HG02571 (cell line): ENCODE data around the gene LHX3.

Experiments used
- ATAC-seq: cut with Tn5 transposase; IDR thresholded peaks from one replicate; pipeline ENCODE4 v1.9.1; 2021; ENCODE audit warnings: mild to moderate bottlenecking, moderate library complexity; ENCODE audit not compliant: unreplicated experiment

Gene LHX3

DNA sequence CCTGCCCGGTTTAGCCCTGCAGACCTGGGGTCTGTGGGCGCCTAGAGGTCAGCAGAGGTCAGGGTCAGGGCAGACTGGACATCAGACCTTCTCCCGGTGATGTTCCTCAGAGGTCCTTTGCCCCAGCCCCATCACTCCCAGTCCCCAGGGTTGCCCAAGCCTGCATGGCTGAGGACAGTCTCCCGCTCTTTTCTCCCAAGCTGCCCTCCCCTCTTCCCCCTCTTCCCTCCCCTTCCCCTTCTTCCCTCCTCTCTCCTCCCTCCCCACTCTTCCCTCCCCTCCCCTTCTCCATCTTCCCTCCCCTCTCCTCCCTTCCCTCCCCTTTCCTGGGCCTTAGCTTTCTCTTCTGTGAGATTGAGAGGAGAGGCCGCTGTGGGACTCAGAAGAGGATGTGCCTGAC is 10.4 kb downstream of the LHX3 start:
- no peak for ATAC-seq

DNA sequence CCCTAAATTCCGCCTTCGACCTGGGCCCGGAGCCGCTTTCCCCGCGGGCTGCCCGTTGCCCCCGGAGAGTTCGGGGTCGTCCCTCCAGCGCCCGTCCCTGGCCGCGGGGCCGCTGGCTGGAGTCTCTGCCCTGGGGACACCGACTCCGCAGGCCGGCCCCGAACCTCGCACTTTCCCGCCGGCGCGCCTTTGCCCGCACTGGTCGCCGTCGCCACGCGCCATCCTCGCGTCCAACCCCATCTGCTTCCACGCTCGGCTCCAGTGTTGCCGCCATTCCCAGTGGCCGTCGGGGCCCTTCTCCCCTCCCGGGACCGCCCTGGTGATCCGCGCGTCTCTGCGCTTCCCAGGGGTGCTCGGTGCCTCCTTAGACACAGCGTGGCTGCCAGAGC is 11.0 kb downstream of the LHX3 start:
- no peak for ATAC-seq

DNA sequence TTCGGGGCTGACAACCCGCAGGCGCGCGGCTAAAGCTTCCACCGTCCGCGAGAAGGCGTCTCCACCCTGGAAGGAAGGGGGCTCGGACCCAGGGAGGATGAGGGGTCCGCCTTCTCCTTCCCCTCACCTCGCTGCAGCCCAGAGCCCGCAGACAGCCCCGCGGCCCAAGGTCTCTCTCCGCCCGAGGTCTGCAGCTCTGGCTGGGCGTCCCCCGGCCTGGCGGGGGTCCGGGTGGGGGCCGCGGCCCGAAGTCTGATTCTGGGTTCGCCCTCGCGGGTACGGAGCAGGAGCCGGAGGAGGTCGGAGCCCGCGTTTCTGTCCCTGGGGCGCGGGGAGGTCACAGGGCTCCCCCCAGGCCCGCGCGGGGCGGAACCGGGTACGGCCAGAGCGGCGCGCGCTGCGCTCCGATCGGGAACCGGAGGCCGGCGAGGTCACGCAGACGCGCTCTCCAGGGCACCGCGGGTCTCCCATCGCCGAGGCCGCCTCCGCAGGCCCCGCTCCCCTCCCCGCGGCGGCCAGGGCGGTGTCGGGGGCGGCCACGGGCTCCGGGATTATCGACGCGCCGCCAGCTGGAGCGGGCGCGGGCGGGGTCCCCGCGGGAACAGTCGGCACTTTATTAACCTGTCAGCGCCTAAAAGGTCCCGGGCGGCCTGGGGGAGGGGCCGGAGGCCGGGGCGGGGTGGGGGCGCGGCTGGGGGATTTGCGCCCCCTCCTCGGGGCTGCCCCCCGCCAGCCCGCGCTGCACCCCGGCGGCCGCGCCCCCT is 11.6 kb downstream of the LHX3 start:
- ATAC-seq: no peak

DNA sequence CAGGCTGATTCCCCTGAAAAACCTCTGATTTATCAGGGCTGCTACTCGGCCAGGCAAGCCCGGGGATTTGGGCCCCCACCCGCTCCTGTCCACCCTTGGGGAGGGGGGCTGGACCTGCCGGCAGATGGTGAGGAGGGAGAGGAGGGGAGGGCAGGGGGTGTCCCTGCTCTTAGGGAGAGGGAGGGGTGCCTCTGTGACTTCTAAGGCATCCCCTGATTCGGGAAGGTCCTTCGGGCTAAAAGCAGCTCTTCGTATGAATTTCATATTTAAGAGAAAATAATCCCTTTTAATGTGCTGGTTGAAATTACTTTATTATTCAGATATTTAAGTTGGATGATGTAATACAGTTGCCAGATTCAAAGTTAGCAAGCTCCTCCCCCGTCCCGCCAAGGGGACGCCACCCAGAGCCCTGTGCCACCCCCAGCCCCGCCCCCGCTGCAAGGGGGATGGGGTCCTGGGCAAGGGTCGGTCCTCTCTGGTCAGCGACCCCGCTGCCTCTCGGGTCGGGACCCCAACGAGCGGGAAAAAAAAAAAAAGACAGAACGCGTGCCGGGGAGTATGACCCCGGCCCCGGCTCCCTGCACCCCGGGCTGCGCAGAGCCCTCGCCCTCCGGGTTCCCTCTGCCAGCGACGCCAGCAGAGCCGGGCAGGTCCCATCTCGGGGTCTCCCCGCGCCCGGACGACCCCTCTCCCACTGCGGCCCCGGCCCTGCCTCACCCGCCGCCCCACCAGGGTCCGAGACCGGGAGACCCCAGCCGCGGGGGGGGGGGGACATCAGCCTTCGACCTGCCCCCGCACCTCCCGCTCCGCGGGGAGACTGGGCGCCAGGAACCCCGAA is 12.4 kb downstream of the LHX3 start:
- no peak for ATAC-seq

DNA sequence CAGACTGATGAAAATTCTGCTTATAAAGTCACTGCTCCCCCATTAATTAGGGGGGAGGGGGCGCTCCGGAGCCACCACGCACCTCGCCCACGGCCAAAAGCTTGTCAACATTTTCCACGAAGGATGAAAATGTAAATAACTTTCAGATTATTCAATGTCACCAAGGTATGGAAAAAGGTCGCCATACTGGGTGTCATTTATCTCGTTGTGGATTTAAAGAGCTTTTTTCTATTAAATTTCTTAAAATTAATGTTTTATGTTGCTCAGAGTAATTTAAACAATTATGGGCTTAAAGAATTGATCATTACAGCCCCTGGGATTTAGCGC is 13.0 kb downstream of the LHX3 start:
- ATAC-seq: no peak

DNA sequence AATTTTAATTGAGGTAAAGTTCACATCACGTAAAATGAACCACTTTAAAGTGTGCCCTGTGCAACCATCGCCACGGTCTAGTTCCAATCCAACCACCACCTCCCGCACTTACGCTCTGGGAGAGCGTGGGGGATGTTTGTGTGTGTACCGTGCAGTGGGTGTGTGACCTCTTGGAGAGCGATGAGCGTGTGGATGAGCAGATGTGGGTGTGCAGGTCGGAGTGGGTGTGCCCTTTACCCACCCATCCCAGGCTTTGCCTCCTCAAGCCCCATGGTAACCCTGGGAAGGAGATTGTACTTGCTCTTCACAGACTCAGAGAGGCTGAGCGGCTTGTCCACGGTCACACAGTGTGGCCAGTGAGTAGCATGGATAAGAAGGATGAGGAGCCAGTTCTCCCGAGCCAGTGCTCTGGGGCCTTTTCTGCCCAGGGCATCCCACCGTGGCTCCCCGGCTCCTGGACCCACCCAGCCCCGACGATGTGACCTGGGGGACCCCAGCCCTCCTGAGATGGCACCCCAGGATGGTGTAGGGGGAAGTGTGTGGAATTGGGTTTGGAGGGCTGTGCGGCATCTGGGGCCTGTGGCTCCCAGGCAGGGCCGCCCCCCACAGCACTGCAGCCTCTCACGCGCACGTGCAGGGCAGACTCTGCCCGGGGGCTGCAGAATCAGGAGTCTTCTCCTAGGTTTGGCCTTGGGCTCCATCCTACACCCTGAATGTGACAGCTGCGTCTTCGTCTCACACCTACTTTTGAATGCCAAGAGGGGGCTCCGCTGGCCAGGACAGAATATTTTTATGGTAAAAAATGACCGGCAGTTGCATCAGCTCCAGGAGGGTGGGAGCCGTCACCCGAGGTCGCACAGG is 13.6 kb downstream of the LHX3 start:
- no peak for ATAC-seq

DNA sequence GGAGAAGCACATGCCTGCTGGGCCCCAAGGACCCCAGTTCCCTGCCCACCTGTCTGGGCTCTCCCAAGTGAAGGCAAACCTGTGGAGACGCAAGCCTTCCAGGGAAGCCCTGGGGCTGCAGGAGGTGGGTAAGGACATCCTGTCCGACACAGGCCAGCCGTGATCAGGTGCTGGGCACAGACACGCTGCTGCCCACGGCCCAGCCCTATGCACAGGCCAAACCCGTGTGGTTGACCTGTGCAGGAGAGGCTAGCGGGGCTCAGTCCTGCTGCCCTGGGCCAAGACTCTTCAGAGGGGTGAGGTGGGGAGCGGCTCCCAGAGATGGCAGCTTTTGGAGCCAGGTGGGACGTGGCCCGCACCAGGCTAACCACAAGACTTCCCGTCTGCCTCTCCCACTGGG is 14.3 kb downstream of the LHX3 start:
- no peak for ATAC-seq

DNA sequence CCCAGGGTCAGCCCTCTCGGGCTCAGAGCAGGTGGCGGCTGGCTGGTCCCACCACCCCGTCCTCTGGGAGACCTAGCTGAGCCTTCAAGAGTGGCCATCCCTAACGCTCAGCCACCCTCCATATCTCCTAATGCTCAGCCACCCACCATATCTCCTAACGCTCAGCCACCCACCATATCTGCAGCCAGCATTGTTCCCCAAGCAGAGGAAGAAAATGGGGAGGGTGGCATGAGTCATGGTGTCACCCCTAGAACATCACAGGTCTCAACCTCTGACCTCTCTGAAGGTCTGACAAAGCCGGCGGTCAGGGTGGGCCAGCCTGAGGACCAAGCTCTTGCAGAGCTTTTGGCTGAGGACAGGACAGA is 14.7 kb downstream of the LHX3 start:
- no peak for ATAC-seq

DNA sequence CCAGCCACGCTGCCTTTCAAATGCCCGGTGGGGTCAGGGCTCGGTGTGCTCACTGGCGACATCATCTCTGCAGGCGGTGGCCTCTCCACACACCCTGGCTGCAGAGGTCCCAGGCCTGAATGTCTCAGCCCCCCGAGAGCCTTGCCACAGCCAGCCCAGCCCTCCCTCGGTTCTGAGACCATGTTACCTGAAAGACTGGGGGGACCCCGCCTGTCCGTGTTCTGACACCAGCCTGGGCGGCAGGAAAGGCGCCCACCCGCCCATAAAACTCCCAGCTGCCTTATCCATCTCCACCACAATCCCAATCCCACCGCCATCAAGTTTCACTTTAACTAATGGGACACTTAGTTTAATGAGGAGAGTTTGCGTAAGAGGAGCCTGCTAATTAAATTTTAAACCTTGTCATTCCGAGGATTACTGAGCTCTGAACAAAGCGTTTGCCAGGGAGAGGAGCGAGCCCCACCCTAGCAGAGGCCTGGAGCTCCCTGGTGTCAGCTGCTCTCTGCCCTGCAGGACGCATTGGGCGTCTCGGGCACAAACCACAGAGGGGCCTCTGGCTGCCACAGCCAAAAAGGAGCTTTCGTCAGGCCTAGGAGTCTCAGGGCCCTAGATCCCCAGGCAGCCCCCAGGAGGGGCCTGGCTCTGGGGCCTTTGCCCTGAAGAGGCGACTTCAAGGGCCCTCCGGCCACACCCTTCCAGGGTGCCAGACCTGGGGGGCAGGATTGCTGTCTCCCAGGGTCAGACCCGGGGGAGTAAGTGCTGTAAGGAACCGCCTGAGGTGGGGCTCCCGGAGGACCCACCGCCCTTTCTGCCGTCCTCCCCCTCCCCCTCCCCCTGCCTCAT is 15.3 kb downstream of the LHX3 start:
- no peak for ATAC-seq

DNA sequence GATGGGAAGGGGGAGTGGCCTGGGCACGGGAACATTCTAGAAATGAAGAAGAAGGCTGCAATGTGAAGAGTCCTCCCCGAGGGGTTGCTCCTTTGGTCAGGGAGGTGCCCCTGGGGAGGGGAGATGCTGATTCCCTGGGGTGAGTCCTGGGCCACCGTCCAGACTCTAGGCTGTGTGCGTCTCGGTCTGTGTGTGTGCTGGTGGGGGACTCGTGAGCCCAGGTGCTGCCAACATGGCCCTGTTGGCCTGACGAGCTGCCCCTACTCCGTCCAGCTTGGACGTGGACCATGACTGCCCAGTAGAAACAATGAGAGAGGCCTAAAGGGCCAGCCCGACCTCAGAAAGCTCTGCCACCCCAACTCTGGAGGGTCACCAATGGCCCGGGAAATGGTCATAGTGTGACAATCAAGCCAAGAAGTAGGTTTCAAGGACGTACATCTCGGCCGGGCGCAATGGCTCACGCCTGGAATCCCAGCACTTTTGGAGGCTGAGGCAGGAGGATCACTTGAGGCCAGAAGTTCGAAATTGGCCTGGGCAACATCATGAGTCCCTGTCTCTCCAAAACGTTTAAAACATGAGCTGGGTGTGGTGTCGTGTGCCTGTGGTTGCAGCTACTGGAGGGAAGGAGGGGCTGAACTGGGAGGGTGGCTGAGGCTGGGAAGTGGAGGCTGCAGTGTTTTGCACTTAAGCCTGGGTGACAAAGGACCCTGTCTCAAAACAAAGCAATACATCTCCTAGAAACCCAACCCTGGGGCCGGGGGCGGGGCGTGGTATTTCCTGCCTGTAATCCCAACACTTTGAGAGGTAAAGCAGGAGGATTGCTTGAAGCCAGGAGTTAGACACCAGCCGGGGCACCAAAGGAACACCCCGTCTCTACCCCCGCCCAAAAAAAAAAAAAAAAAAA is 17.0 kb downstream of the LHX3 start:
- no peak for ATAC-seq

DNA sequence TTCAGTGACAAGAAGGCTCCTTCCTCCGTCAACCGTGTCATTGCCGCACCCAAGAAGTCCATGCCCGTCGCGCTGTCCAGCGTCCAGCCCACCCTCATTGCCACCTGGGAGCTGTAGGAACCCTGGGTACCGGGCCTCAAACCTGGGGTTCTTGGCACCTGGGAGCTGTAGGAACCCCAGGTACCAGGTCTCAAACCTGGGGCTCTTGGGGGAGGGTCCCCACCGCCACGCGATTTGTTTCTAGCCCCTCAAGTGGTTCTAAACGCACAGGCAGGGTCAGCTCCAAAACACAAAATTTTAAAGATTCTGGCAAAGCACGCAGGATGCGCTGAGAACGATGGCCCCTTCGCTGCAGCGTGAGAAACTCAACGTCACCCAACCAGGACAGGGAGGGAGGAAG is 17.7 kb downstream of the LHX3 start:
- no peak for ATAC-seq

DNA sequence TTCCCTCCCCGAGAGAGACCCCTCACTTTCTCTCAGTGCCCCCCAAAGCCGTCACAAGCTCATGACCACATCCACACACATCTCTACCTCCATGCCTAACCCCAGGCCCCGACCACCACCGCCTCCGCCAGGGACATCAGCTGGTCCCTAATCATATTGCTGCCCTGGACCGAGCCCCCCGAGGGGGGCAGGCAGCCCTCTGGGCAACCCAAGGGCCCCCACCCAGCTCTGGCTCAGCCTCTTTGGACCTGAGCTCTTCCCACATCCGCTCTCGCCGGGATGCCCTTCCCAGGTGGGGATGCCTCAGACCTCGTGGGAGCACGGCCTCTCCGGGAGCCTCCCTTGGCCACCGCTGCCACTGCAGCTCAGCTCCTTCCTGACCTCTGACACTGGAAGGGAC is 18.5 kb downstream of the LHX3 start:
- no peak for ATAC-seq

DNA sequence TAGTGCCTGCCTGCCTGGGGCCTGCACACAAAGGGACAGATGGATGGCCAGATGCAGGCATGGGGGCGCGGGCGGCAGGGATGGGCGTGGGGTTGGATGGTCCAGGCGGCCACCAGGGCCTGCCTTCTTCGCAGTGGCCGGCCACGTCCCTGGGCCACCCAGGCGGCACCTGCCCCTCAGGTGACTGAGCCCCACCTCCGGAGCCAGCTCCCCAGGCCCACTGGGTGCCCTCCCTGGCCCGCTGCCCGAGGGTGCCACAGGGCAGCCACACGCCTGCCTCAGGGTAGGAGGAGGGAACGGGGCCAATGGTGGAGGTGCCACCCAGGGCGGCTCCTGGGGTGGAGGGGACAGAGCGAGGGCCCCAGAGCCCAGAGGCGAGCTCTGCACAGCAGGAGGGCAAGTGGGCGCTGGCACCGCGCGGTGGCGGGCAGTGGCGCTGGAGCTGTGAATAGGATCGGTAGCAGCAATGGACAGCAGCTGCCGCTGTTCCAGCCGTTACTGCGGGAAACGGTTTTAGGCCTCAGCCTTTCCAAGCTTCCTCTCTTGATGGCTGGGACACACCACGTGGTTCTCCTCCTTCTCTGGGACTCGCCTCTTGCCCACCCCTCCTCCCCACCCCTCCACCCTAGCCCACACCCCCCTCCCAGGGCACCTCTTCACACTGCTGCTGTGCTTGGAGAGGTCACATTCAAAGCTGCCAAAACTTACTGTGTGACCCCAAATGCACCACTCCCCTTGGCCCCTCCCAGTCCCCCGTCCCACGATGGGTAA is 19.1 kb downstream of the LHX3 start:
- no peak for ATAC-seq

DNA sequence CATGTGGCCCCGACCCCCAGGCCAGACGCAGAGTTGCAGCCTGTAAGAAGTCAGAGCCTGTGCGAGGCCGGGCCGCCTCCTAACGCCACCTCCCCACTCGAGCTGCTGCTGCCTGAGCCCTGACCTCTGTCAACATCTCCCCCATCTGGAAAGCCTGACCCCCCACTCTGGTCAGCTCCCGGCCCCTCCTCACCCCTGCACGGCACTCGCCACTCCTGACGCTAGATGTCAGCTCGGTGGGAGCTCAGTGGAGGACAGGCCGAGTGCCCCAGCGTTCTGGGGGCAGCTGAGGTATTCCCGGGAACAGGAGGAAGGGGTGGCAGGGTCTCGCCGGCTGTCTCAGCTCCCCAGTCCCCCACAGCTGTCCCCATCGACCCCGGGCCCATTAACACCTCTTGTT is 19.9 kb downstream of the LHX3 start:
- no peak for ATAC-seq

DNA sequence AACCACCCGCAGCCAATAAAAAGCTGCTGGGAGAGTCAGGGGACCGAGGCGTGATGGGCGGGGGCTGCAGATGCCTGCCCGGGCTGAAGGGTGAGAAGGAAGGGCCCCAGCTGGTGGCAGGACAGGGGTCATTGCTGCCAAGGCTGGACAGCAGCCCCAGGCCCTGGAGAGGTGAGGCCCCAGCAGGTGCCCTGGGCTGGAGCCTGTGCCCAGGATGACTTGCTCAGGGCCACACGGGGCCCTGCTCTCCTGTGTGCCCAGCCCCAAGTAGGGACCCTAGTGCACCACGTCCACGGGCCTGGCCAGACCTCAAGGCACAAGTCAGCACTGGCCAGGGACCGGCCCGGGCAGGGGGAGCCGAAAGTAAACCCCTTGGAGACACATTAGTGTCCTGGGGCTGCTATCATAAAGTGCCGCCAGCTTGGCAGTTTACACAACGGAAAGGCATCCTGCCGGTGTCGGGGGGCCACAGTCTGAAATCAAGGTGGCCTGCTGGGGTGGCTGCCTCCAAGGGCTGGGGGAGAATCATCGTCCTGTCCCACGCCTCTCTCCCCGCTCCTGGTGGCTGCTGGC is 22.0 kb downstream of the LHX3 start:
- no peak for ATAC-seq

DNA sequence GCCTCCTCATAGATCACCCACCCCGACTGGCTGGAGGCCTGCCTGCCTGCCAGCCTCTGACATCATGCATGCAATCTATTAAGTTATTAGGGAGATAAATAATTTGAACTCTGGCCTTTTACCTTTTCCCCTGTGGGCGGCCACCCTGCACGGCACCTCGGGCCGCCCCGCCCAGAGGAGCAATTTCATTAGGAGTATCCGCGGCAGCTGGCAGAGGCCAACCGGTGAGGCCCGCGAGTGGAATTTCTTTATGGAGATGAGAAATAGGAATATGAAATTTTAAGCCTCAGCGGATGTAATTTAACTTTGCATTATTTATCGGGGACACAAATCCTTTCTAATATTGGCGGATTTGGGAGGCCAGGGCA is 22.5 kb downstream of the LHX3 start:
- no peak for ATAC-seq

DNA sequence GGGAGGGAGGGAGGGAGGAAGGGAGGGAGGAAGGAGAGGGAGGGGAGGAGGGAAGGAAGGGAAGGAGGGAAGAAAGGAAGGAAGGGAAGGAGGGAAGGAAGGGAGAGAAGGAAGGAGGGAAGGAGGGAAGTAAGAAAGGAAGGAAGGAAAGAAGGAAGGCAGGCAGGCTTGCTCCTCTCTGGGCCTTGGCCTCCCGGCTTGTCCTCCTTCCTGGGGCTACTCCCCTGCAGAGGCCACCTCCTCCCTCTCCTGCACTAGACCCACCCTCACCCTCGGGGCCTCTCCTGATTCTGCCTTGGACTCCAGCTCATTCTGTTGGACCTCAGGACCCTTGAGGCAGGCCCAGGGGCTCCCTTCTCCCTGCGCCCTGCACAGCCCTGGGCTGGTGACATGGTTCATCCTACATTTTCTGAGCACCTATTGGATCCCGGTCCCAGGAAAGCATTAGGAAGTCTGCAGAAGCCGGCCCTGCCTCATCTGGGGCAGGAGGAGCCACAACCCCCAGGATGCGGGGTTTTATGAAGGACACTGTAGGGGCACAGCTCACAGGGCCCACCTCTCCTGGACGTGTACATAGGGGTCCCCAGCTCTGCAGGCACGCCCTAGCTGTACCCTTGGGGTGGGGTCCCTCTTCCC is 23.0 kb downstream of the LHX3 start:
- no peak for ATAC-seq

DNA sequence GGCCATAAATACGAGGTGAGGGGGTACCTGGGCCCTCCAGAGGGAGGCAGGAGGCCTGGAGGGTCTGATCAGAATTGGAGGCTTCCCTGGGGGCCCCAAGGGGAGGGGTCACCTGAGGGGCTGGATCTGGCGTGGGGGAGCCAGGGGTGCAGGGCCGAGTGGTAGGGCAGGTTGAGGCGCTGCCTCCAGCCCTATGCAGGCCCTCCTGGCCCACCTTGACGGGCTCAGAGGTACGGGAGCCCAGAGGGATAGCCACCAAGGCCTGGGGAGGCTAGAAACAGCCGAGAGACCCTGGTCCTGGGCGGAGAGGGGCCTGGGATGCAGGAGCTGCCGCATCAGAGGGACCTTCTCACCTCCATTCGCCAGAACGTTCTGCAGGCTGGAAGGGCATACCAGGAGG is 24.3 kb downstream of the LHX3 start:
- no peak for ATAC-seq
